NCI-H1694 (cell line): ENCODE measurements around the gene HNRNPUL2.

Source experiments
- DNase-seq: peaks from one replicate; lab custom pipeline; 2025; lab: John Stamatoyannopoulos, UW

The HNRNPUL2 gene

DNA sequence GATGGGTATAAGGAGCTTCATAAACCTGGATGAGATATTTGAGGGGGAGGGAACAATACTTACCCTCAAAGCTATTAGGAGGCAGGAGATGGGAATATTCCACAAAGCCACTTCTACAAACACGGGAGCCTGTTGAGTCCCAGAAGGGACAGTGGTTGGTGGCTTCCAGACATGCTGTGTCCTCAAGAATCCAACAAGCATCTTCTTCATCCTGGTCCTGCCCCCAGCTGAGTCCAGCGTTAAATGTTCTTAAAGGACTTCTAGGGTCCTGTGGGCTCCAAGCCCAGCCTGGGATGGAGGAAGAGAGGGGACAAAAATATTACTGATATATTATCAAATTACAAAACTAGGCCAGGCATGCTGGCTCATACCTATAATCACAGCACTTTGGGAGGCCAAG is 59.8 kb downstream of the HNRNPUL2 start:
- DNase-seq: no peak

DNA sequence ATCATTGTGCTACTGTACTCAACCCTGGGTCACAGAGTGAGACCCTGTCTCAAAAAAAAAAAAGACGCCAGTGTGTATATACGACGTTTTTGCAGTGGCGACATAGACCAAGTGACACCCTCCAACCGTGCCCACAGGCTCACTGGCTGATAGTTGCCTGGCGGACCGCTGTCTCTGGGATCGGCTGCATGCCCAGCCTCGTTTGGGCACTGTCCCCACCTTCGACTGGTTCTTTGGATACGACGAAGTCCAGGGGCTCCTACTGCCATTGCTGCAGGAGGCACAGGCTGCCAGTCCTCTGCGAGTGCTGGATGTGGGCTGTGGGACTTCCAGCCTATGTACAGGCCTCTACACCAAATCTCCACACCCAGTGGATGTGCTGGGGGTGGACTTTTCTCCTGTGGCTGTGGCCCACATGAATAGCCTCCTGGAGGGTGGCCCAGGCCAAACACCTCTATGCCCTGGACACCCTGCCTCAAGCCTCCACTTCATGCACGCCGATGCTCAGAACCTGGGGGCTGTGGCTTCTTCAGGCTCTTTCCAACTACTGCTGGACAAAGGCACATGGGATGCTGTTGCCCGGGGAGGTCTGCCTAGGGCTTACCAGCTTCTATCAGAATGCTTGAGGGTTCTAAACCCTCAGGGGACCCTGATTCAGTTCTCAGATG is 60.9 kb downstream of the HNRNPUL2 start:
- no peak for DNase-seq

DNA sequence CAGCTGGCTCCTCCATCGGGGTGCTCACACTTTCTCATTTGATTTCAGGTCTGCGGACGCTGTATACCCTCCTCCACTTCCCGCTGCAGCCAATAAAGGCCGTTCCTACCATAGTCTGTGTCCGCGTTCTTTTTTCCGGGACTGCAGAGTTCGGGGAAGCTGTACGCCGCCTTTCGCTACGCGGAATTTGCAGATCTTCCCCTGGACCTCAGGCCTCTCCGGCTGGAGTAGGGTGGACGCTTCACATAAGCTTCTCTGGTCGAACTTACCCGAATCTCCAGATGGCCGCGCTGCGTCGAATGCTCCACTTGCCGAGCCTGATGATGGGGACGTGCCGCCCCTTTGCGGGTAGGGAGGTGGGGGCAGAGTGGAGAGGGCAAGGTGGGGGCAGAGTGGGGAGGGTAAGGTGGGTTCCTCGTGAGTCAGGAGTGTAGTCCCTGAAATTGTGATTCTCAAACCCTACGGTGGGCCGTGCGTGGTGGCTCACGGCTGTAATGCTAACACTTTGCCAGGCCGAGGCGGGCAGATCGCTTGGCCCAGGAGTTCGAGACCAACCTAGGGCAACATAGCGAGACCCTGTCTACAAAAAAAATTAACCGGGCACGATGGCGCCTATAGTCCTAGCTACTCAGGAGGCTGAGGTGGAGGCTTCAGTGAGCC is 61.5 kb downstream of the HNRNPUL2 start:
- DNase-seq: no peak

DNA sequence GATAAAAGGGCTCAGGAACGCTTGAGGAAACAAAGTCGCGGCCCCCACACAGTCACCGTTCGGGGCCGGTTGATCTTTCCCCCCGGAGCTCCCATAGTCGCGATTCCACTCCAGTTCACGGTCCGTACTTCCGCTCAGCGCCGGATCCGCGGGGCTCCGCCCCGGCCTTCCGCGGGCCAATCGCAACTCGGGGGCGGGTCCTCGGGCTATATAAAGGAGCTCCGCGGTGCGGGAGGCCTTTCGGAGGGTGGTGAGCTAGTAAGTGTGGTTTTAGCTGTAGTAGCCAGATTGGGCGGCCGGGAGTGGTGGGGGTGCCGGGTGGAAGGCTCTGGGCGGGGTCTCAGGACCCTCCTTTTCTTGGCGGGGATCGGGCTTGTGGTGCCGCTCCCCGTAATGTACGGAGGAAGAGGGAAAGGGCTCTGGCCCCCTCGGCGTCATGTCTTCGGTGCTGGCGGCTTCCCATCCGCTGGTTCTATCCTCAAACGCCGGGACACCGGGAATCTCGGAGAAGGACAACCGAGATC is 62.1 kb downstream of the HNRNPUL2 start, which contains the start of the genes C11orf98 and CSKMT:
C11orf98 (minus strand) TSS at position 136 of the 524 bp plus-strand sequence; CDS start at position 95, 41 bp downstream.
CSKMT (plus strand) TSS at position 238 of the 524 bp plus-strand sequence. CDS start 568 bp downstream, outside the sequence.
- peak; percentile 70 for DNase-seq

DNA sequence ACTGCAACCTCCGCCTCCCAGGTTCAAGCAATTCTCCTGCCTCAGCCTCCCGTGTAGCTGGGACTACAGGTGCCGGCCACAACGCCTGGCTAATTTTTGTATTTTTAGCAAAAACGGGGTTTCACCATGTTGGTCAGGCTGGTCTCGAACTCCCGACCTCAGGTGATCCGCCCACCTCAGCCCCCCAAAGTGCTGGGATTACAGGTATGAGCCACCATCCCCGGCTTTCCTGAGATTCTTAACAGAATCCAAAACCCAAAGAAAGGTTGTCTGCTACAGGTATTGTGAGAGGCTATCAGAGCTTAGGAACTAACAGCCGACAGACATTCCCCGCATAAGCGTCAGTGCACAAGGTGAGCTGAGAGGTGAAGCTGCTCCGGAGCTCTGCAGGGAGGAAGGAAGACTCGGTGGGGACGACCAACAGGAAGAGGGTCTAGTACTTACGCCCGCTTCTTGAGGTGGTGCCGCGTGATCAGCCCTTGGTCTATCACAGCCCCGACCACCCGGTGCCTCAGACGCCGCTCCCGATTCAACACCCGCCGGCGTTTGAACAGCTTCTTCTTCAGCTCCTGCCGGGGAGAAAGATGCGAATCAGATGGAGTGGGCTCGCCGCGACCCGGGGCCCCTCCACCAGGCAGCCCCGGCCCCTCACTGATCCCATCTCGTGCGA is 62.7 kb downstream of the HNRNPUL2 start:
- peak; percentile 28 for DNase-seq
